ENCODE data around the gene MYL10. TPM values are rescaled to one million over a fixed set of nuclear protein-coding genes. Genes with fewer than 3 reads are reported as not detected.

MYL10 gene
- total RNA-seq, 1 donor from 2014 or later: not detected

GRCh38 chr7:101590663-101591435, 38.2 kb downstream of the MYL10 start:
- Mint-ChIP-seq H3K9me3 (no peaks in the 10 kb centered on the region), H3K27ac (no peak overlapping the region), H3K36me3 (peaks cover 4% of the 10 kb centered on the region), H3K27me3 (peaks cover 17% of the 10 kb centered on the region), H3K4me1 (ENCODE audit: unreplicated experiment) (peaks cover 21% of the 10 kb centered on the region), H3K4me3 (no peak overlapping the region)
- TF ChIP-seq CTCF (conservative IDR thresholded peaks at IDR 0.05): no peak
- peak; percentile 62 for DNase-seq (ENCODE audit: extremely low spot score, unreplicated experiment)

GRCh38 chr7:101589976-101590662, 39.0 kb downstream of the MYL10 start:
- Mint-ChIP-seq H3K4me1 (ENCODE audit: unreplicated experiment) (peaks cover 21% of the 10 kb centered on the region), H3K27ac (no peak overlapping the region), H3K27me3 (peaks cover 10% of the 10 kb centered on the region), H3K36me3 (peaks cover 4% of the 10 kb centered on the region), H3K9me3 (no peaks in the 10 kb centered on the region), H3K4me3 (no peak overlapping the region)
- TF ChIP-seq CTCF (conservative IDR thresholded peaks at IDR 0.05): no peak
- DNase-seq (ENCODE audit: extremely low spot score, unreplicated experiment): peak; percentile 49

- H3K4me3 Mint-ChIP-seq: no peak overlapping the region
- TF ChIP-seq CTCF (conservative IDR thresholded peaks at IDR 0.05): no peak
- no peaks in the 10 kb centered on the region for H3K9me3 Mint-ChIP-seq
- peak; percentile 55 for DNase-seq (ENCODE audit: extremely low spot score, unreplicated experiment)
- H3K27me3 Mint-ChIP-seq: peaks cover 4% of the 10 kb centered on the region
- H3K36me3 Mint-ChIP-seq: peaks cover 4% of the 10 kb centered on the region
- H3K4me1 Mint-ChIP-seq (ENCODE audit: unreplicated experiment): peaks cover 21% of the 10 kb centered on the region
- H3K27ac Mint-ChIP-seq: no peak overlapping the region
Observed at GRCh38 chr7:101589052-101589451, 40.0 kb downstream of the MYL10 start.

GRCh38 chr7:101588131-101588935, 40.8 kb downstream of the MYL10 start:
- peaks cover 2% of the 10 kb centered on the region for H3K9me3 Mint-ChIP-seq
- H3K36me3 Mint-ChIP-seq: peaks cover 4% of the 10 kb centered on the region
- H3K27ac Mint-ChIP-seq: no peak overlapping the region
- peak; percentile 44 for DNase-seq (ENCODE audit: extremely low spot score, unreplicated experiment)
- H3K4me1 Mint-ChIP-seq (ENCODE audit: unreplicated experiment): peaks cover 21% of the 10 kb centered on the region
- H3K4me3 Mint-ChIP-seq: no peak overlapping the region
- no peak for TF ChIP-seq CTCF (conservative IDR thresholded peaks at IDR 0.05)
- peaks cover 4% of the 10 kb centered on the region for H3K27me3 Mint-ChIP-seq

- TF ChIP-seq CTCF (conservative IDR thresholded peaks at IDR 0.05): no peak
- no peak for DNase-seq (ENCODE audit: extremely low spot score, unreplicated experiment)
Observed at GRCh38 chr7:101586906-101587677, 42.0 kb downstream of the MYL10 start.

More at GRCh38 chr7:101586906-101587677, 42.0 kb downstream of the MYL10 start:
- Mint-ChIP-seq H3K9me3 (peaks cover 8% of the 10 kb centered on the region), H3K27ac (peak overlapping the region; percentile 64), H3K4me1 (ENCODE audit: unreplicated experiment) (peaks cover 21% of the 10 kb centered on the region), H3K36me3 (peaks cover 1% of the 10 kb centered on the region), H3K27me3 (peaks cover 1% of the 10 kb centered on the region), H3K4me3 (no peak overlapping the region)
